Urinary bladder (tissue), 4 donors: Measurements from ENCODE around the gene PHC3. TPM values are rescaled to one million over a fixed set of nuclear protein-coding genes. Genes with fewer than 3 reads are reported as not detected.
"Not testable (repeated sequence)": the region's sequence is repeated elsewhere in the genome, so short reads cannot be mapped to it uniquely, and the experiment has no call there.

Source experiments
- DNase-seq: peaks from one replicate; pipeline ENCODE4 v3.0.0-alpha.2; 2015; ENCODE audit errors: extremely low spot score
- H3K27ac ChIP-seq: one replicate; pipeline ENCODE4 v1.5.1; 2013; ENCODE audit warnings: low read depth, mild to moderate bottlenecking, moderate library complexity
- H3K36me3 ChIP-seq: one replicate; pipeline ENCODE4 v1.6.1; 2013; ENCODE audit warnings: mild to moderate bottlenecking, moderate library complexity; ENCODE audit not compliant: insufficient read depth
- H3K4me1 ChIP-seq: one replicate; pipeline ENCODE4 v1.6.1; 2013; ENCODE audit warnings: mild to moderate bottlenecking, moderate library complexity; ENCODE audit not compliant: insufficient read depth
- H3K4me3 ChIP-seq: one replicate; pipeline ENCODE4 v1.5.1; 2013; ENCODE audit warnings: low read depth, low read length
- WGBS: extraction: QIAGEN DNeasy Blood & Tissue Kit; methylation state at CpG from one replicate; pipeline ENCODE4 v1.1.7; 2013; 5-methylcytosine and 5-hydroxymethylcytosine counted together
- polyA plus RNA-seq: library from polyadenylated mRNA; stranded (reverse); fragments of 200-250 nt; gene quantifications from one replicate; pipeline ENCODE4 v1.2.3, GENCODE V29; 2013
- total RNA-seq: library from RNA; depleted of rRNA; stranded (reverse); fragments of >200 nt; gene quantifications from one replicate; pipeline ENCODE4 v1.2.3, GENCODE V29; 2014
- donor health status: healthy with polysubstance abuse.
- donor health status: healthy.

Gene PHC3
- total and polyA plus RNA-seq, 2 donors: 13.7 to 98.6 TPM

DNA sequence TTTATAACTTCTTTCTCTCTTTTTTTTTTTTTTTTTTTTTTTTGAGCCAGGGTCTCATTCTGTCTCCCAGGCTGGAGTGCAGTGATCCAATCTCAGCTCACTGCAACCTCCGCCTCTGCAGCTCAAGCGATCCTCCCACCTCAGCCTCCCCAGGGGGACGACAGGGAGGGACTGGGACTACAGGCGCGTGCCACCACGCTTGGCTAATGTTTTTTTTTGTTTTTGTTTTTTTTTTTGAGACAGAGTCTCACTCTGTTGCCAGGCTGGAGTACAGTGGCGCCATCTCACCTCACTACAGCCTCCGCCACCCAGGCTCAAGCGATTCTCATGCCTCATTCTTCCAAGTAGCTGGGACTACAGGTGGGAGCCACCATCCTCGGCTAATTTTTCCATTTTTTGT is 23.0 kb upstream of the PHC3 start:
- H3K27ac ChIP-seq: no peak overlapping the region
- no peaks in the 10 kb centered on the region for H3K4me1 ChIP-seq

DNA sequence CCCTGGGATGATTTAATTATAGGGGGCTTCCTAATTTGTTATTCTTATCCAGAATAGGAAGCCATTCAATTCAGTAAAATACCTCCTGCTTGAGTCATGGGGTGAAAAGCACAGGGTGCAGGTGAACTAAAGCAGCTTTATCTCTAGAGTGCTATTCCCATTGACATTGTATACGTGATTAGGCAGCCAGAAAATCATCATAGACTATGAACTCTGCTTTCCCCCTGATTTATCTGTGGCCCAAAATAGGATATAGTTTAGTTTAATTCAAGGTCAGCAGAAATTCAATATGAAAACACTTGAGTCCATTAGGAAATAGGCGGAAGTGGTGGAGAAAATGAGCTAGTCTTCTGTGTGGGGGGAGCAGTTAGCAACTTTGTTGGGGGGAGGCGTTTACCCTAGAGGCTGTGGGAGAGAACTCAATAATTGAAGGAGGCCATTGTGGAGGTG is 22.5 kb upstream of the PHC3 start:
- DNase-seq: no peak
- H3K27ac ChIP-seq: no peak overlapping the region
- WGBS: 63% methylated on average over 3 of the region's 3 CpGs
- no peaks in the 10 kb centered on the region for H3K4me1 ChIP-seq
- no peaks in the 10 kb centered on the region for H3K36me3 ChIP-seq
- H3K4me3 ChIP-seq: no peak overlapping the region

More for the DNA sequence above, 23.0 kb upstream of the PHC3 start:
- H3K4me3 ChIP-seq: no peak overlapping the region
- WGBS: 94% methylated on average over 10 of the region's 10 CpGs
- no peaks in the 10 kb centered on the region for H3K36me3 ChIP-seq
- DNase-seq: no peak

DNA sequence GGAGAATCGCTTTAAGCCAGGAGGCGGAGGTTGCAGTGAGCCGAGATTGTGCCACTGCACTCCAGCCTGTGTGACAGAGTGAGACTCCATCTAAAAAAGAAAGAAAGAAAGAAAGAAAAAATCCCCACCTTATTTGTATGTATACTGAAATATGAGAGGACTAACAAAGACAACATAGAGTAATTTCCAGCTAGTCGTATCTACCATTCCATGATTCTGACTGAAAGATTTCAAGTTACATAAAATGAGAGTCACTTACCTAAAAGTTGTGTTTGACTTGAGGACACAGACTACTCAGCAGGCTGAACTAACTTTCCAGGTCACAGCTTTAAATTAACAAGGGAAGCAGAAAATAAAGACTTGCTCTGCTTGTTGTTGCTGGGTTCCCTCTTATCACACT is 21.9 kb upstream of the PHC3 start:
- no peak for DNase-seq
- no peak overlapping the region for H3K4me3 ChIP-seq
- 84% methylated on average over 4 of the region's 4 CpGs for WGBS
- no peak overlapping the region for H3K27ac ChIP-seq
- no peaks in the 10 kb centered on the region for H3K4me1 ChIP-seq
- H3K36me3 ChIP-seq: no peaks in the 10 kb centered on the region

DNA sequence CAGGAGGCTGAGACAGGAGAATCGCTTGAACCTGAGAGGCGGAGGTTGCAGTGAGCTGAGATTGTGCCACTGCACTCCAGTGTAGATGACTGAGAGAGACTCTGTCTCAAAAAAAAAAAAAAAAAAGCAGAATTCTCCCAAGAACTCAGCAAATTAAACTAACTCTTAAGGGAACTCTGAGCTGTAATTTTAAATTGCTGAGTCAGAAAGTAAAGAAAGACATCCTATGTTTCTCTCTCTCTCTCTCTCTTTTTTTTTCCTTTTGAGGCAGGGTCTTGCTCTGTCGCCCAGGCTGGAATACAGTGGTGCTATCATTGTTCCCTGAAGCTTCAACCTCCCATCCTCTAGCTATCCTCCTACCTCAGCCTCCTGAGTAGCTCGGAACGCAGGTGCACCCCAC is 20.0 kb upstream of the PHC3 start:
- WGBS: 95% methylated on average over 5 of the region's 5 CpGs
- Histone ChIP-seq H3K4me3 (no peak overlapping the region), H3K36me3 (no peaks in the 10 kb centered on the region), H3K4me1 (no peaks in the 10 kb centered on the region), H3K27ac (no peak overlapping the region)
- no peak for DNase-seq

DNA sequence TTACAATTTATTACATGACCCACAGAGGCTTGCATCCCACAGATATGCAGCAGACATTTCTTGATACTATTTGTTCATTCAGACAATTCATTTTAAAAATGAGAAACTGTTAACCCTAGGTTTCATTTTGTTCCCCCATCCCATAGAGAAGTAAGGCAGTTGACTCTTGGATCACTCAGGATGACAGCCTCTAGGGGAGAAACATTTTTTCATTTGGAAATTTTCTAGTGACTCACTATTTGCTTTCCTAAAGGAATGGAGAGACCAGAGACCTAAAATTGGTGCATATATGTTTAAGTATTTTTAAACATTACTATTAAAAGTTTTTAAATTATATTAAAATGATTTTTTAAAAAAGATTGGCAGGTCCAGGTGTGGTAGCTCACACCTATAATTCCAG is 19.5 kb upstream of the PHC3 start:
- no peak overlapping the region for H3K4me3 ChIP-seq
- no peaks in the 10 kb centered on the region for H3K36me3 ChIP-seq
- no peaks in the 10 kb centered on the region for H3K4me1 ChIP-seq
- DNase-seq: no peak
- no peak overlapping the region for H3K27ac ChIP-seq

DNA sequence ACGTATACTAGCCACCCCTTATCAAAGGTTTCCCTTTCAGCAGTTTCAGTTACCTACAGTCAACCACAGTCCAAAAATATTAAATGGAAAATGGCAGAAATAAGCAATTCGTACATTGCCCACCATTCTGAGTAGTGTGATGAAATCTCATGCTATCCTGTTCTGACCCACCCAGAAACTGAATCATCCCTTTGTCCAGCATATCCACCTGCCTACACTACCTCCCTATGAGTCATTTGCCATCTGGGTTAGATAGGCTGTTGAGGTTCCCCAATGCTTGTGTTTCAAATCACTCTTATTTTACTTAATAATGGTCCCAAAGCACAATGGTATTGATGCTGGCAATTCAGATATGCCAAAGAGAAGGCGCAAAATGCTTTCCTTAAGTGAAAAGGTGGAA is 15.3 kb upstream of the PHC3 start:
- Histone ChIP-seq H3K27ac (no peak overlapping the region), H3K36me3 (no peaks in the 10 kb centered on the region), H3K4me3 (no peak overlapping the region), H3K4me1 (no peaks in the 10 kb centered on the region)
- 94% methylated on average over 3 of the region's 3 CpGs for WGBS
- DNase-seq: no peak

DNA sequence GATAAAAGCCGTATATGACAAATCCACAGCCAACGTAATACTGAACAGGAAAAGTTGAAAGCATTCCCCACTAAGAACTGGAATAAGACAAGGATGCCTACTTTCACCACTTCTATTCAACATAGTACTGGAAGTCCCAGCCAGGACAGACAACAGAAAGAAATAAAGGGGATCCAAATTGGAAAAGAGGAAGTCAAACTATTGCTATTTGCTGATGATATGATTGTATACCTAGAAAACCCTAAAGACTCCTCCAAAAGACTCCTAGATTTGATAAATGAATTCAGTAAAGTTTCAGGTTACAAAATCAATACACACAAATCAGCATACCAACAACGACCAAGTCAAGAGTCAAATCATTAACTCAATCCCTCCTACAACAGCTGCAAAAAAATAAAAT is 14.2 kb upstream of the PHC3 start:
- H3K4me3 ChIP-seq, H3K27ac ChIP-seq, H3K4me1 ChIP-seq, DNase-seq, H3K36me3 ChIP-seq: not testable (repeated sequence)
- 79% methylated on average over 3 of the region's 3 CpGs for whole genome bisulfite sequencing

DNA sequence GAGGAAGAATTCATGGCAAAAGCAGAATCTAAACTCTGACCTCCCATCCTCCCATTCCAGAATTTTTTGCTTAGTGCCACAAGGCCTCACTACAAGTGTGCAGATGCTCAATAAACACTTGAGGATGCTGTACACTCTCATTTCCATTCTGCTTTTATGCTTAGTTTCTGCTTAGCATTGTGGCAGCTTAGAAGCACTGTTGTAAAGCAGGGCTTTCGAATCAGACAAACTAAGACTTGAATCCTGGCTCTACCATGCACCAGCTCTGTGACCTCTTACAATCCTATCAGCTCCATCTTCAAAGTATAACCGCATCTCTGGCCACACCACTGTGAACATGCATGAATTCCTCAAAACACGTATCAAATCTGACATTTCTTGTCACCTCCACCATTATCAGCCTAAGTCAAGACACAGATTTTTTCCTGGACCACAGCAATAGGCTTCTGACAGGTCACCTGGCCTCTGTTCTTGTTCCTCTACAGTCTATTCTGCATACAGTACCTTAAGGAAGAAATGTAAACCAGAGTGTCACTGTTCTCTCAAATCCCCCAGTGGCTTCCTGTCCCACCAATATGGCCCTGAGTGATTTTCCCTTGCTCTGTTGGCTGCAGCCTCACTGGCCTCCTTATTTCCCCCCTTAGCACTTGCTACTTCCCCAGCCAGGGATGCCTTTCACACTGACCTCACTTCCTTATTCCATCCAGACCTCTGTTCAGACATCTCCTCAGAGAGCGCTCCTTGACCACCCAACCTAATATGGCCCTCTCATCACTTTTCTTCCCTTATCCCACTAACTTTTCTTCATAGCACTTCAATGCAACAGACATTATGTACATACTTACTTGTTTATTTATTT is 8.1 kb upstream of the PHC3 start:
- DNase-seq: no peak
- Histone ChIP-seq H3K4me3 (no peak overlapping the region), H3K4me1 (no peaks in the 10 kb centered on the region), H3K27ac (no peak overlapping the region), H3K36me3 (no peaks in the 10 kb centered on the region)
- WGBS: 84% methylated on average over 4 of the region's 4 CpGs

DNA sequence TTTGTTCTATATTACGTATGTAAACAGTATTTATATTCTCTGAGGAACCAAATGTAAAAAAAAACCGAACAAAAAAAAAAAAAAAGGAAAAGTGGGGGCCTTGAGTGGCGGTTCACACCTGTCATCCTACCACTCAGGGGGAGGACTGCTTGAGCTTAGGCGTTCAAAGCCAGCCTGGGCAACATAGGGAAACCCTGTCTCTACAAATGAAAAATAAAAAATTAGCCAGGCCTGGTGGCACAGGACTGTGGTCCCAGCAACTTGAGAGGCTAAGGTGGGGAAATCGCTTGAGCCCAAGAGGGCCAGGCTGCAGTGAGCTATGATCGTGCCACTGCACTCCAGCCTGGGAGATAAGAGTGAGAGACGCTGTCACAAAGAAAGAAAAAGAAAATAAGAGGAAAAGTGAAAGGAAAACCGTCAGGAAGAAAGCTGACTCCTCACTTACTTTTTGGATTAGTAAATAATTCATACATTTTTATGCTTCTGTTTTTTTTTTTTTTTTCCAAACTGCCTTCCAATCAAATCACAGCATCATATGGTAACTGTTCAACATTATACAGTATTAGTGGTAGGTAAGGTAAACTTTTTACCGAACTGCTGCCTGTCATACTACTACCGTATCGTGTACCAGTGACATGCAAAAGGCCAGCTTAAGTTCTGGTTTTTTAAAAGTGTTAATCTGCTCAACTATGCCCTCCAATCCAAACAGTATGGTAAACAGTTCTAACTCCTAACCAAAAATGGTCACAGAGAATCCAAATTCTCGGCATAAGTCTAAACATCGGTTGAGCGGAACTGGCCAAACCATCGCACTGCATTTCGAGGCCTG is 1.2 kb downstream of the PHC3 start:
- 12% methylated on average over 16 of the region's 16 CpGs for WGBS
- H3K27ac ChIP-seq: peak overlapping the region; percentile 95
- no peak for DNase-seq
- H3K4me3 ChIP-seq: peak overlapping the region; percentile 89
- peaks cover 8% of the 10 kb centered on the region for H3K36me3 ChIP-seq
- peaks cover 1% of the 10 kb centered on the region for H3K4me1 ChIP-seq

DNA sequence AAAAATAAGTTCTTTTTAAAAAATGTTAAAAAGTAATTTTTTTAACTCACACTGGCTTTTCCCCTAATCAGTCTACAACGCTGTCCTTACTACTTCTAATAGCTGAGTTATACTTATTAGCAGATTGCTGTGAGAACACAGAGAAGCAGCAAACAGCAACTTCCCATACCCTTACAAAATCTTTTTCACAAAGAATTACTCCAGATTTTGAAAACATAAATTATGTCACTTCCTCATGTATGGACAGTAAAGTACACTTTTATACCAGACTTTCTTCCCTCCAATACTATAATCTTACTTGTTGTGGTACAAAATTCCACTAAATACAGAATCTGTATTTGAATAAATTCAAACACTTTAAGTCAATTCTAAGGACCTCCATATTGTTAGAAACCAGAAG is 2.1 kb downstream of the PHC3 start:
- H3K27ac ChIP-seq: no peak overlapping the region
- DNase-seq: no peak
- WGBS: 32% methylated on average over 1 of the region's 1 CpG
- peak overlapping the region; percentile 22 for H3K4me3 ChIP-seq
- peaks cover 11% of the 10 kb centered on the region for H3K36me3 ChIP-seq
- H3K4me1 ChIP-seq: peaks cover 1% of the 10 kb centered on the region

DNA sequence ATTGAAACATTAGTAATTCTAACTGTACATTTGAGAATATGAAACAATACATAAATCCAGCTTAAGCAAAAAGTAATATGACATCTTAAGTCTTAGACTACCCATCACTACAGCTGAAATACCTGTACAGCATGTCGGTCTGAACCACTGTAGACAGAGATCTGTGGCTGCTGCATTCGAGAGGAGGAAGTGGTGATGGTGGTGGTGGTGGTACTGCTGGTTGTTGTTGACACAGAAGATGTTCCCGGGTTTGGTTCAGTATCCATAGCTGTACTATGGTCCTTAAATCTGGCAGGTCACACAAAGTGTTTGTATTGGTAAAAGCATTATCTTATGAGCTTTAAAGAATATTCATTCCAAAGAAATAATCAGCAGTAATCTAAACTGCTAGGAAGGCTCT is 2.9 kb downstream of the PHC3 start:
- peaks cover 1% of the 10 kb centered on the region for H3K4me1 ChIP-seq
- no peak for DNase-seq

DNA sequence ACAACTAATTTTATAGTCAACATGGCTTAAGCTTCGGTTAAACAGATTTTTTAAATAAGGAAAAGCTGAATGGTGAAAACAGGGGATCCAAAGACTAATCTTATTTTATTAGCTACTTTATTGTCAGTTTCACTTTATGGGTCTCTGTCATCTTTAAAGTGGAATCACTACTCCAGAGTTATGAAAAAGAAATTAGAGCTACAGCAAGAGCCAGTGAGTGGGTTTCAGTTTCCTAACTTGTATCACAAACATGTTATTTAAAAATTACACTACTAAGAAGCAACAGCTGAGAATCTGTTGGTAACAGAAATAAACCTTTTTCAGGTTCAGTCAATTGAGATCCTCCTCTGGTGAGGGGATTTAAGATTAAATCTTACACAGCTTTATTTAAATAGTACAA is 10.0 kb downstream of the PHC3 start:
- WGBS: 43% methylated on average over 1 of the region's 1 CpG
- no peaks in the 10 kb centered on the region for H3K4me1 ChIP-seq
- H3K36me3 ChIP-seq: peaks cover 10% of the 10 kb centered on the region

More for the DNA sequence above, 2.9 kb downstream of the PHC3 start:
- no peak overlapping the region for H3K4me3 ChIP-seq
- H3K27ac ChIP-seq: no peak overlapping the region
- 75% methylated on average over 3 of the region's 3 CpGs for WGBS
- H3K36me3 ChIP-seq: peaks cover 11% of the 10 kb centered on the region

DNA sequence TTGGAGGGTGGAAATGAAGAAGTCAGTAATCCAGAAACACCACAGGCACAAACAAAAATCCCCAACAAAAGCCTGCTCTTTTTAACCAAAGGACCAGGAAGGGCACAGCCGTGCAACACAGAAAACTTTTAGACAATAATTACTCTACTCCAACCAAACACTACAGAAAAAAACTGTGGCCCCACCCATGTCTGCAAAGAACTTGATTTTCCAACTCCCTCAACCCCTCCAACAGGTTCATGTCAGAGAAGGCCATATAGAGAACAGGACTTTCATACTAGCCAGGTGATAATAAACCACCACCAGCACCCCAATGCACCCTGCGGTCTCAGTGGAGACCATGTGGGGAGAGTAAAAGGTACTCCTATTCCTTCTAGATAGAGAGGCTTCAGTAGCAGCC is 16.8 kb downstream of the PHC3 start:
- H3K4me3 ChIP-seq: no peak overlapping the region
- peaks cover 8% of the 10 kb centered on the region for H3K36me3 ChIP-seq
- no peaks in the 10 kb centered on the region for H3K4me1 ChIP-seq
- H3K27ac ChIP-seq: no peak overlapping the region
- 84% methylated on average over 2 of the region's 2 CpGs for WGBS
- no peak for DNase-seq

More for the DNA sequence above, 10.0 kb downstream of the PHC3 start:
- no peak for DNase-seq
- Histone ChIP-seq H3K27ac (no peak overlapping the region), H3K4me3 (no peak overlapping the region)
